ENCODE data around the gene RNF44. TPM values are rescaled to one million over a fixed set of nuclear protein-coding genes. Genes with fewer than 3 reads are reported as not detected.

RNF44 gene
- total and polyA plus RNA-seq, 2 of the 4 experiments (the other 2 are of a cell fraction), result 0.54 to 12.4 TPM

DNA sequence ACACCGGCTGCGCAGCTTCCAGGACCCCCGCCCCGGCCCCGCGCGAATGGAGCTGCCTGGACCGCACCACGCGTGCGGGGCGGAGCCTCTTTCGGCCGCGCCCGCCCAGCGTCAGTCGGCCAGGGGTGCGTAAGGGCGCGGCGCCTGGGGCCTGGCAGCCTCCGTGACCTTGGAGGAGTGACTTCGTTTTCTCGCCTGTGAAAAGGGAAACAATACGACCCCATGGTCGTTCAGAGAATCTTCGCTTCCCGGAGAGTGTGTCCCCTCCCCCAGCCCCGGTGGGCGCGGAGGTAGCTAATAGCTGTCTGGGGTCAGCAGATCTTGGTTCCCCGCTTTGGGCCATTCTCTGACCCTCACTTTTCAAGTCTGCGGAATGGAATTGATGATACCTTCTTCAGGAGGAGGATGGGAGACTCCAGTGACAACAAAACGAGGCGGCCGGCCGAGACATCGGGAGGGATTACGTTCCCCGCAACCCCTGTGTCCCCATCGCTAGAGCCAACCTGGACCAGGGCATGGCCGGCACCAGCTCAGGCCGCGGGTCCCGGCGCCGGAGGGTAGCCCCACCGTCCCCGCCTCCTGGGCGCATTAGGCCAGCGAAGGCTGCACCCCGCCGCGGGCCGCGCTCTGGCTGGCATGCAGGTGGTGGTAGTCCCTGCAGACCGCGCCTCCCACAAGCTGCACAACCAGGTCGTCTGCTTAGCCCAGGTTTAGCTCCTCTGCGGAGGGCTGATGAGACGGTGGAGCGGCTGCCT lies 6.4 kb upstream of the RNF44 start:
- H2AK9ac ChIP-seq (replicated peaks; ENCODE audit: low read depth, low read length, poor library complexity), result peak overlapping the region; percentile 92
- peak overlapping the region; percentile 71 for H3K4me2 ChIP-seq (ENCODE audit: low read depth, low read length)
- H3K9me1 ChIP-seq (ENCODE audit: insufficient read depth, low read length), result no peaks in the 10 kb centered on the region
- peak overlapping the region; percentile 3 for H2BK120ac ChIP-seq (ENCODE audit: low read depth, low read length)
- in situ Hi-C loops (cut with MboI; ENCODE audit: low sequenced_read_pairs), result no loop called here
- 5% methylated on average over 35 of the region's 63 CpGs; no CpG with 5 or more reads in 1 of the 2 experiments for whole genome bisulfite sequencing, 2 experiments (ENCODE audit: extremely low coverage in 2 of 2, insufficient read length in 1 of 2)
- TF ChIP-seq CEBPB (IDR thresholded peaks at IDR 0.05; ENCODE audit: low read depth, low read length), result no peak
- TF ChIP-seq, protein P1, sequence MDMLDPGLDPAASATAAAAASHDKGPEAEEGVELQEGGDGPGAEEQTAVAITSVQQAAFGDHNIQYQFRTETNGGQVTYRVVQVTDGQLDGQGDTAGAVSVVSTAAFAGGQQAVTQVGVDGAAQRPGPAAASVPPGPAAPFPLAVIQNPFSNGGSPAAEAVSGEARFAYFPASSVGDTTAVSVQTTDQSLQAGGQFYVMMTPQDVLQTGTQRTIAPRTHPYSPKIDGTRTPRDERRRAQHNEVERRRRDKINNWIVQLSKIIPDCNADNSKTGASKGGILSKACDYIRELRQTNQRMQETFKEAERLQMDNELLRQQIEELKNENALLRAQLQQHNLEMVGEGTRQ (IDR thresholded peaks at IDR 0.05; ENCODE audit: low read depth, low read length), result no peak
- TF ChIP-seq, protein P2, sequence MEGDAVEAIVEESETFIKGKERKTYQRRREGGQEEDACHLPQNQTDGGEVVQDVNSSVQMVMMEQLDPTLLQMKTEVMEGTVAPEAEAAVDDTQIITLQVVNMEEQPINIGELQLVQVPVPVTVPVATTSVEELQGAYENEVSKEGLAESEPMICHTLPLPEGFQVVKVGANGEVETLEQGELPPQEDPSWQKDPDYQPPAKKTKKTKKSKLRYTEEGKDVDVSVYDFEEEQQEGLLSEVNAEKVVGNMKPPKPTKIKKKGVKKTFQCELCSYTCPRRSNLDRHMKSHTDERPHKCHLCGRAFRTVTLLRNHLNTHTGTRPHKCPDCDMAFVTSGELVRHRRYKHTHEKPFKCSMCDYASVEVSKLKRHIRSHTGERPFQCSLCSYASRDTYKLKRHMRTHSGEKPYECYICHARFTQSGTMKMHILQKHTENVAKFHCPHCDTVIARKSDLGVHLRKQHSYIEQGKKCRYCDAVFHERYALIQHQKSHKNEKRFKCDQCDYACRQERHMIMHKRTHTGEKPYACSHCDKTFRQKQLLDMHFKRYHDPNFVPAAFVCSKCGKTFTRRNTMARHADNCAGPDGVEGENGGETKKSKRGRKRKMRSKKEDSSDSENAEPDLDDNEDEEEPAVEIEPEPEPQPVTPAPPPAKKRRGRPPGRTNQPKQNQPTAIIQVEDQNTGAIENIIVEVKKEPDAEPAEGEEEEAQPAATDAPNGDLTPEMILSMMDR (conservative IDR thresholded peaks at IDR 0.05; ENCODE audit: low read depth, low read length), result no peak
- TF ChIP-seq, protein P3, sequence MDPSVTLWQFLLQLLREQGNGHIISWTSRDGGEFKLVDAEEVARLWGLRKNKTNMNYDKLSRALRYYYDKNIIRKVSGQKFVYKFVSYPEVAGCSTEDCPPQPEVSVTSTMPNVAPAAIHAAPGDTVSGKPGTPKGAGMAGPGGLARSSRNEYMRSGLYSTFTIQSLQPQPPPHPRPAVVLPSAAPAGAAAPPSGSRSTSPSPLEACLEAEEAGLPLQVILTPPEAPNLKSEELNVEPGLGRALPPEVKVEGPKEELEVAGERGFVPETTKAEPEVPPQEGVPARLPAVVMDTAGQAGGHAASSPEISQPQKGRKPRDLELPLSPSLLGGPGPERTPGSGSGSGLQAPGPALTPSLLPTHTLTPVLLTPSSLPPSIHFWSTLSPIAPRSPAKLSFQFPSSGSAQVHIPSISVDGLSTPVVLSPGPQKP (IDR thresholded peaks at IDR 0.05; ENCODE audit: borderline replicate concordance, low read depth, low read length), result no peak
- no peak for TF ChIP-seq RFX5 (IDR thresholded peaks at IDR 0.05; ENCODE audit: low read depth, low read length)
- H3K4ac ChIP-seq (ENCODE audit: low read depth, low read length), result peak overlapping the region; percentile 7; the same call in 1 of the 2 replicates
- H2AK5ac ChIP-seq (ENCODE audit: low read depth, low read length), result no peak overlapping the region
- H4K20me1 ChIP-seq (ENCODE audit: insufficient read depth, low read length), result no peaks in the 10 kb centered on the region
- H4K8ac ChIP-seq (ENCODE audit: low read depth in 2 of 2, low read length in 2 of 2), result peak overlapping the region; percentile 83 to 96; a peak in 3 of 4 replicates
- H2BK20ac ChIP-seq (ENCODE audit: low read depth, low read length), result no peak overlapping the region
- H3K23ac ChIP-seq (ENCODE audit: low read depth, low read length), result peak overlapping the region; percentile 86; the same call in 1 of the 2 replicates
- dilution Hi-C loops (cut with HindIII; ENCODE audit: low sequenced_read_pairs, unreplicated experiment), result no loop called here
- POLR2A ChIA-PET (ENCODE audit: unreplicated experiment), result interaction anchor here (0.6 kb wide), 3 partner anchors 102 to 201 kb away, joined by 4 to 8 read pairs (median 5); no protein-coding TSS in a partner anchor
- DNase-seq (no peak), ATAC-seq (ENCODE audit: low read depth) (peak; percentile 89)
- H3K27me3 ChIP-seq (ENCODE audit: control insufficient read depth, insufficient read depth, low read length), result no peaks in the 10 kb centered on the region; the same call in 1 of the 2 replicates
- peak overlapping the region; percentile 22 for H4K5ac ChIP-seq (ENCODE audit: low read depth, low read length)
- peak overlapping the region; percentile 12 for H3K14ac ChIP-seq (replicated peaks; ENCODE audit: low read depth, low read length)
- BruUV-seq (replicated peaks), result no TSS peak
- H3K9me3 ChIP-seq (ENCODE audit: control insufficient read depth, insufficient read depth, low read length), result no peaks in the 10 kb centered on the region
- no peak overlapping the region for H3K18ac ChIP-seq (ENCODE audit: low read depth, low read length)
- peak overlapping the region; percentile 36 for H3K9ac ChIP-seq (ENCODE audit: low read depth, low read length)
- peak overlapping the region; percentile 84 for H2AFZ ChIP-seq (replicated peaks; ENCODE audit: low read length, poor library complexity)
- intact Hi-C loops (cut with micrococcal nuclease), result no loop called here
- no peaks in the 10 kb centered on the region for H3K36me3 ChIP-seq (ENCODE audit: control insufficient read depth, insufficient read depth, low read length)
- peak overlapping the region; percentile 46 for H3K4me3 ChIP-seq (ENCODE audit: insufficient read depth, low read depth, low read length)
- peaks cover 9% of the 10 kb centered on the region for H3K4me1 ChIP-seq (ENCODE audit: control insufficient read depth, insufficient read depth, low read length)
- CTCF ChIA-PET, result interaction anchor here (1.0 kb wide), 1 partner anchor 68 kb away, joined by 4 read pairs; no protein-coding TSS in a partner anchor
- H2BK15ac ChIP-seq (ENCODE audit: low read depth, low read length), result no peak overlapping the region
- no peak overlapping the region for H4K91ac ChIP-seq (ENCODE audit: insufficient read depth, low read depth, low read length)
- H3K27ac ChIP-seq (ENCODE audit: insufficient read depth, low read length), result no peak overlapping the region
- no peak overlapping the region for H2BK5ac ChIP-seq (ENCODE audit: low read depth, low read length, poor library complexity, severe bottlenecking)
- no peaks in the 10 kb centered on the region; a peak in 1 of 4 replicates for H3K79me1 ChIP-seq (ENCODE audit: low read depth in 1 of 2, low read length in 2 of 2)
- H3K56ac ChIP-seq (ENCODE audit: extremely low read depth, insufficient read depth, low read length), result no peak overlapping the region

All from IMR-90 (cell line).